ENCODE data around the gene ZNF827.
A peak's percentile ranks its signal among the peaks of the same experiment; 100 is the strongest.

The ZNF827 gene

GRCh38 chr4:145938618-145939440 lies at the start of gene ZNF827:
TSS of gene ZNF827 (minus strand) at chr4:145938823. CDS start at chr4:145938407, 416 bp downstream.
- peak; percentile 42 to 56 for DNase-seq

GRCh38 chr4:145984563-145984962 lies 45.9 kb upstream of the ZNF827 start:
- no peak for DNase-seq

- DNase-seq, result no peak
These were observed 44.2 kb upstream of the ZNF827 start for GRCh38 chr4:145982791-145983190.

- DNase-seq, result no peak
These were observed 40.5 kb upstream of the ZNF827 start for GRCh38 chr4:145979160-145979559.

GRCh38 chr4:145976680-145977079 lies 38.1 kb upstream of the ZNF827 start:
- no peak for DNase-seq

- no peak for DNase-seq
These were observed 21.4 kb upstream of the ZNF827 start for GRCh38 chr4:145960012-145960411.

GRCh38 chr4:145957302-145957701 lies 18.7 kb upstream of the ZNF827 start:
- no peak for DNase-seq

- peak; percentile 1 to 10 for DNase-seq
These were observed 17.8 kb upstream of the ZNF827 start for GRCh38 chr4:145956288-145956890.

- no peak for DNase-seq
These were observed 16.3 kb upstream of the ZNF827 start for GRCh38 chr4:145954924-145955339.

- DNase-seq, result no peak
These were observed 13.3 kb upstream of the ZNF827 start for GRCh38 chr4:145951931-145952330.

GRCh38 chr4:145945431-145946155 lies 7.0 kb upstream of the ZNF827 start:
- DNase-seq, result no peak

- no peak for DNase-seq
These were observed 6.3 kb upstream of the ZNF827 start for GRCh38 chr4:145944886-145945285.

- no peak for DNase-seq
These were observed 1.2 kb upstream of the ZNF827 start for GRCh38 chr4:145939856-145940255.

- no peak for DNase-seq
These were observed 773 bp upstream of the ZNF827 start for GRCh38 chr4:145939441-145939750.

GRCh38 chr4:145937971-145938611 lies 532 bp downstream of the ZNF827 start:
- DNase-seq, result no peak

- DNase-seq, result peak; percentile 32 to 55
These were observed 1.4 kb downstream of the ZNF827 start for GRCh38 chr4:145936997-145937901.

- DNase-seq, result peak; percentile 57 to 77
These were observed 2.3 kb downstream of the ZNF827 start for GRCh38 chr4:145936142-145936996.

- peak; percentile 21 to 46 for DNase-seq
These were observed 3.1 kb downstream of the ZNF827 start for GRCh38 chr4:145935253-145936141.

- no peak for DNase-seq
These were observed 4.1 kb downstream of the ZNF827 start for GRCh38 chr4:145934434-145935047.

GRCh38 chr4:145933134-145933533 lies 5.5 kb downstream of the ZNF827 start:
- DNase-seq, result no peak

Data from SHP77 (cell line).